ENCODE results near the gene SESN2. TPM values are rescaled to one million over a fixed set of nuclear protein-coding genes. Genes with fewer than 3 reads are reported as not detected.

The SESN2 gene
- total RNA-seq, 1 experiment from 2014 or later: 118 TPM

- no peak overlapping the region for H3K4me3 Mint-ChIP-seq (ENCODE audit: unreplicated experiment)
- H3K4me1 Mint-ChIP-seq (ENCODE audit: insufficient read depth, unreplicated experiment): peaks cover 43% of the 10 kb centered on the region
- no peak overlapping the region for H3K27ac Mint-ChIP-seq (ENCODE audit: low read depth, unreplicated experiment)
- CTCF ChIA-PET: interaction anchor here (0.5 to 0.6 kb wide), 2 partner anchors 8 to 54 kb away, joined by 3 read pairs; no protein-coding TSS in a partner anchor
- H3K9me3 Mint-ChIP-seq (ENCODE audit: unreplicated experiment): no peaks in the 10 kb centered on the region
- POLR2A ChIA-PET: interaction anchor here (1.2 kb wide), 1 partner anchor 32 kb away, joined by 3 read pairs; the partner anchor contains the start of gene ATP5IF1
- DNase-seq (ENCODE audit: unreplicated experiment): no peak
- no peaks in the 10 kb centered on the region for H3K27me3 Mint-ChIP-seq (ENCODE audit: insufficient read depth, unreplicated experiment)
- H3K36me3 Mint-ChIP-seq (ENCODE audit: insufficient read depth, unreplicated experiment): peaks cover 50% of the 10 kb centered on the region
- BruUV-seq (replicated peaks): no TSS peak
- intact Hi-C loops (cut with micrococcal nuclease): no loop called here
- TF ChIP-seq CTCF (IDR thresholded peaks at IDR 0.05; ENCODE audit: unreplicated experiment): no peak
These were observed 8.3 kb downstream of the SESN2 start for GRCh38 chr1:28267633-28268032.

DNA sequence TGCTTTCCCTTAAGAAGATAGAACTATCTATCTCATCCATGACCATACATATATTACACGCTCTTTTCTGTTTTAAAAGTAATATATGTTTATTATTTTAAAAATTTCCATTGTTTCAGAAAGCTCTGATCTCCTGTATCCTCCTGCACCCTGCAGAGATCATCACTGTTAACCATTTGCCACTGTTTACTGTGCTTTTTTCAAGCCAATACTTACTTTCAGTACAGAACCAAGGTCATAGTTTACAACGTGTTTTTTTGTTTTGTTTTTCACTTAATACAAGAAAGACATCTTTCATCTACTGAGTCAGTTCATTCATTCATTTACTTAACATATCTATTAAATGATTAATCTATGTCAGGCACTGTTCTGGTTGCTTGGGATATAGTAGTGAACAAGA is 10.2 kb downstream of the SESN2 start:
- H3K36me3 Mint-ChIP-seq (ENCODE audit: insufficient read depth, unreplicated experiment): peaks cover 64% of the 10 kb centered on the region
- BruUV-seq (replicated peaks): no TSS peak
- POLR2A ChIA-PET: interaction anchor here (0.6 to 0.8 kb wide), 3 partner anchors 33 to 177 kb away, joined by 3 read pairs; no protein-coding TSS in a partner anchor

DNA sequence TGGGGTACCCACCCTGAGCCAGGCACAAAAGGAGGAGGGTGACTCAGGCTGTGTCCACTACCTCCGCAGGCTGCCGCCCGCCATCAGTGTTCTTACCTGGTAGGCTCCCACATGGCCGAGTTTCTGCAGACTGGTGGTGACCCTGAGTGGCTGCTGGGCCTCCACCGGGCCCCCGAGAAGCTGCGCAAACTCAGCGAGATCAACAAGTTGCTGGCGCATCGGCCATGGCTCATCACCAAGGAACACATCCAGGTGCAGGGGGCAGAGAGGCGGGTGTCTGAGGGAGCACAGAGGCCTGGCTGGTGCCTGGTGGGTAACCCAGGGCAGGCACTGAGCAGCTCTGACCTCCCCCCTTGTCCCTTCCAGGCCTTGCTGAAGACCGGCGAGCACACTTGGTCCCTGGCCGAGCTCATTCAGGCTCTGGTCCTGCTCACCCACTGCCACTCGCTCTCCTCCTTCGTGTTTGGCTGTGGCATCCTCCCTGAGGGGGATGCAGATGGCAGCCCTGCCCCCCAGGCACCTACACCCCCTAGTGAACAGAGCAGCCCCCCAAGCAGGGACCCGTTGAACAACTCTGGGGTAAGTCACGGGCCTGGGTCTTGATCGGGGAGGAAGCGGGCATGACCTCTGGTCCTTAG is 13.0 kb downstream of the SESN2 start:
- TSS peak; percentile 0 for BruUV-seq (replicated peaks)
- Mint-ChIP-seq H3K4me1 (ENCODE audit: insufficient read depth, unreplicated experiment) (peaks cover 21% of the 10 kb centered on the region), H3K27me3 (ENCODE audit: insufficient read depth, unreplicated experiment) (no peaks in the 10 kb centered on the region), H3K9me3 (ENCODE audit: unreplicated experiment) (no peaks in the 10 kb centered on the region), H3K27ac (ENCODE audit: low read depth, unreplicated experiment) (no peak overlapping the region), H3K36me3 (ENCODE audit: insufficient read depth, unreplicated experiment) (peaks cover 85% of the 10 kb centered on the region), H3K4me3 (ENCODE audit: unreplicated experiment) (no peak overlapping the region)
- ChIA-PET CTCF (interaction anchor here (0.8 to 2.2 kb wide), 4 partner anchors 10 to 23 kb away, joined by 3 to 11 read pairs (median 4); no protein-coding TSS in a partner anchor), POLR2A (interaction anchor here (0.6 to 1.0 kb wide), 3 partner anchors 9 to 55 kb away, joined by 3 to 6 read pairs (median 4); no protein-coding TSS in a partner anchor)
- no peak for DNase-seq (ENCODE audit: unreplicated experiment)
- TF ChIP-seq CTCF (IDR thresholded peaks at IDR 0.05; ENCODE audit: unreplicated experiment): no peak
- intact Hi-C loops (cut with micrococcal nuclease): no loop called here

More for the DNA sequence above, 10.2 kb downstream of the SESN2 start:
- no peak for DNase-seq (ENCODE audit: unreplicated experiment)
- CTCF ChIA-PET: interaction anchor here (0.6 to 1.5 kb wide), 2 partner anchors 11 to 21 kb away, joined by 3 to 7 read pairs; no protein-coding TSS in a partner anchor
- Mint-ChIP-seq H3K9me3 (ENCODE audit: unreplicated experiment) (no peaks in the 10 kb centered on the region), H3K4me1 (ENCODE audit: insufficient read depth, unreplicated experiment) (peaks cover 37% of the 10 kb centered on the region), H3K27me3 (ENCODE audit: insufficient read depth, unreplicated experiment) (no peaks in the 10 kb centered on the region), H3K4me3 (ENCODE audit: unreplicated experiment) (no peak overlapping the region), H3K27ac (ENCODE audit: low read depth, unreplicated experiment) (peak overlapping the region; percentile 51)
- intact Hi-C loops (cut with micrococcal nuclease): no loop called here
- TF ChIP-seq CTCF (IDR thresholded peaks at IDR 0.05; ENCODE audit: unreplicated experiment): no peak

GRCh38 chr1:28273216-28273860 is 14.0 kb downstream of the SESN2 start:
- no peak for DNase-seq (ENCODE audit: unreplicated experiment)
- no peaks in the 10 kb centered on the region for H3K9me3 Mint-ChIP-seq (ENCODE audit: unreplicated experiment)
- intact Hi-C loops (cut with micrococcal nuclease): no loop called here
- ChIA-PET POLR2A (interaction anchor here (0.6 to 1.0 kb wide), 3 partner anchors 15 to 41 kb away, joined by 3 to 8 read pairs (median 6); no protein-coding TSS in a partner anchor), CTCF (interaction anchor here (0.6 to 2.2 kb wide), 5 partner anchors 11 to 322 kb away, joined by 3 to 11 read pairs (median 3); no protein-coding TSS in a partner anchor)
- peak overlapping the region; percentile 42 for H3K27ac Mint-ChIP-seq (ENCODE audit: low read depth, unreplicated experiment)
- no peak overlapping the region for H3K4me3 Mint-ChIP-seq (ENCODE audit: unreplicated experiment)
- BruUV-seq (replicated peaks): no TSS peak
- H3K27me3 Mint-ChIP-seq (ENCODE audit: insufficient read depth, unreplicated experiment): no peaks in the 10 kb centered on the region
- H3K4me1 Mint-ChIP-seq (ENCODE audit: insufficient read depth, unreplicated experiment): peaks cover 11% of the 10 kb centered on the region
- TF ChIP-seq CTCF (IDR thresholded peaks at IDR 0.05; ENCODE audit: unreplicated experiment): no peak
- H3K36me3 Mint-ChIP-seq (ENCODE audit: insufficient read depth, unreplicated experiment): peaks cover 95% of the 10 kb centered on the region
